Measurements from ENCODE around the gene UBAP2.

UBAP2 gene

DNA sequence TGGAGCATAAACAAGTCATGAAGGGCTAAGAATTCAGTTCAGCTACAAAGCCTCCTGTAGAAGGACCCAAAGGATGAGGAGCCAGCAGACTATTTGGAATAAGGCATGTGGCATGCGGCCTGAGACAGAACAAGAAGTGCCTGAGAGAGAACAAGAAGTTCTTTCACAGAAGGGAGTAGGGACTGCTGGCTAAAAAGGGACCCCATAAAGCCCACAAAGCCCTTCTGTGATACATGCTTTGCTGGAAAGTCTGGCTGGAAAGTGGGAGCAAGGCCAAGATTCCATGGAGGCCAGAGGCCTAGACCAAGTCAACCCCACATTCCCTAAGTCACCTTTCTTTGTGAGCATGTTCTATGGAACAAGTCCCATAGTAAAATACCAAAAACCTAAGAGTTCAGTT, 35.9 kb upstream of the UBAP2 start:
- H3K9me3 ChIP-seq: no peaks in the 10 kb centered on the region
- H3K4me1 ChIP-seq: peaks cover 0 to 40% (median 26%) of the 10 kb centered on the region in 4 donors
- peaks cover 23 to 32% (median 30%) of the 10 kb centered on the region in 3 donors for H3K36me3 ChIP-seq
- H3K27me3 ChIP-seq: no peaks in the 10 kb centered on the region
- peak in 1 of 2 donors; percentile 67 for DNase-seq
- intact Hi-C loops (cut with DNase I; ENCODE audit: low total_unique reads): no loop called here
- TF ChIP-seq, protein P1, sequence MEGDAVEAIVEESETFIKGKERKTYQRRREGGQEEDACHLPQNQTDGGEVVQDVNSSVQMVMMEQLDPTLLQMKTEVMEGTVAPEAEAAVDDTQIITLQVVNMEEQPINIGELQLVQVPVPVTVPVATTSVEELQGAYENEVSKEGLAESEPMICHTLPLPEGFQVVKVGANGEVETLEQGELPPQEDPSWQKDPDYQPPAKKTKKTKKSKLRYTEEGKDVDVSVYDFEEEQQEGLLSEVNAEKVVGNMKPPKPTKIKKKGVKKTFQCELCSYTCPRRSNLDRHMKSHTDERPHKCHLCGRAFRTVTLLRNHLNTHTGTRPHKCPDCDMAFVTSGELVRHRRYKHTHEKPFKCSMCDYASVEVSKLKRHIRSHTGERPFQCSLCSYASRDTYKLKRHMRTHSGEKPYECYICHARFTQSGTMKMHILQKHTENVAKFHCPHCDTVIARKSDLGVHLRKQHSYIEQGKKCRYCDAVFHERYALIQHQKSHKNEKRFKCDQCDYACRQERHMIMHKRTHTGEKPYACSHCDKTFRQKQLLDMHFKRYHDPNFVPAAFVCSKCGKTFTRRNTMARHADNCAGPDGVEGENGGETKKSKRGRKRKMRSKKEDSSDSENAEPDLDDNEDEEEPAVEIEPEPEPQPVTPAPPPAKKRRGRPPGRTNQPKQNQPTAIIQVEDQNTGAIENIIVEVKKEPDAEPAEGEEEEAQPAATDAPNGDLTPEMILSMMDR (IDR thresholded peaks at IDR 0.05): no peak
- no peak overlapping the region for H3K4me3 ChIP-seq
- H3K27ac ChIP-seq: peak overlapping the region; percentile 70 to 71

DNA sequence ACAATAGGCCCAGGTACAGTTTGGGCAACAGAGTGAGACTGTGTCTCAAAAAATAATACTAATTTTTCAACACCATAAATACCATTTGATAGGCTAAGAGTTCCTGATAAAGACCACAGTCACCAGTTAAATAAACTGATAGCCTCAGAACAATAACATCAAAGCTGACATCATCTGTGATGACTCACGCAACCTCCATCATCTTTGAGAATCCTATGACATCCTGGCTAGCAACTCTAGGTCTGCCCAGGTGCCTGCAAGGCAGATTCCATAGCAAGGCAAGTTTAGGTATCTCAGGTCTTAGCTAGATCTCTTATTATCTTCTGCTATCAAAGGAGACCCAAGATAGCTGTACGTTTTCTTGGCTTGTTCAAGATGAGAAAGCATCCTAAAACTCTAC, 30.5 kb upstream of the UBAP2 start:
- intact Hi-C loops (cut with DNase I; ENCODE audit: low total_unique reads): loop anchor here (10.0 kb wide), 1 partner anchor 154 kb away; no protein-coding TSS in a partner anchor
- no peaks in the 10 kb centered on the region for H3K27me3 ChIP-seq

DNA sequence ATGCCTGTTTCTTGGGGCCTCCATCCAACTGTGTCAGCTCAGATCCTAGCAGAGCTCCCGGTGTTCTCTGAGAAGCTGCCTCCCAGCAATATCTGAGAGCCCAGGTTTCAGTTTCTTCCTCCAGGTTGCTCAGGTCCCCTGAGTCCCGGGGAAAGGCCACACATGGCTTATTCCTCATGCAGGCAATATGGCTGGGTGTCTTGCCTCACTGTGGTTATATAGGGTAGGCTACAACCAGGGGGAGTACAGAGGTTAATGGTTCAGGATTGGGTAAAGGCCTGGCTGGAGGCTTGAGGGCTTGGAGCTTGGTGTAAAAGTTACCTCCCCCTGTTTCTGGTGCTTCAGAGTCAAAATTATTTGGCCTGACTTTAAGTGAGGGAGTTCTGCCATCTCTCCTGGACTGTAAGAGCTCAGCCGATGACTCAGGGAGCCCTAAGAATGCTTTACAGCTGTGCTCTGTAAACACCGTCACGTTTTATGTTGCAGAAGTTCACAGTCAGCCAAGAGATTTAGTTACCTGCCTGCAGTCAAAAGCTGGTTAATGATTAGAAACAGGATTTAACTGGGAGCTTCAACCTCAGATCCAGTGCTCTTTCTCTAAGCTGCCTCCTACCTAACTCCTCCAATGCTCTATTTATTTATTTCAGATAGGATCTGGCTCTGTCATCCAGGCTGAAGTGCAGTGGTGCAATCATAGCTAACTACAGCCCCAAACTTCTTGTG, 24.3 kb upstream of the UBAP2 start:
- DNase-seq: no peak
- TF ChIP-seq, protein P1 (IDR thresholded peaks at IDR 0.05): no peak
- H3K27ac ChIP-seq: no peak overlapping the region

More for the DNA sequence above, 30.5 kb upstream of the UBAP2 start:
- H3K27ac ChIP-seq: no peak overlapping the region
- H3K4me1 ChIP-seq: peaks cover 0 to 11% (median 5%) of the 10 kb centered on the region in 4 donors
- DNase-seq: no peak
- no peaks in the 10 kb centered on the region for H3K9me3 ChIP-seq
- no peak overlapping the region for H3K4me3 ChIP-seq
- no peaks in the 10 kb centered on the region for H3K36me3 ChIP-seq
- TF ChIP-seq, protein P1 (IDR thresholded peaks at IDR 0.05): no peak

DNA sequence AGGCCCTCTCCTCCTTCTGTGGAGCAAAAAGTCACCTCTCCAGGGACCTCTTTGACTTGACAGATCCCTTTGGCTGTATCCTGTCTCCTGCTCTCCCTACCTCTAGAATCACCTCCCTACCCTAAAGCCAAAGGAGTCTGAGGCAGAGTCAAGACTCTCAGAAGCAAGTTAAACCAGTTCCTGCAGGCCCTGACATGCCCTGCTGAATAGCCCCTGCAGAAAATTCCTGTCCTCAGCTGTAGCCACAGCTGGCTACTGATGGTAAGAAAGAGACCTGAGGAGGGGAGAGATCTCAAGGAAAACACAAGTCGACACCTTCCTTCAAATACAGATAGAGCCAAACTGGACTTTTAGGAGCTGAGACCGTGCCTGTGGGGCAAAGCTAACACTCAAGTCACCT, 23.7 kb upstream of the UBAP2 start:
- intact Hi-C loops (cut with DNase I; ENCODE audit: low total_unique reads): loop anchor here (10.0 kb wide), 1 partner anchor 148 kb away; no protein-coding TSS in a partner anchor
- H3K4me1 ChIP-seq: peaks cover 0 to 20% (median 0%) of the 10 kb centered on the region in 4 donors
- no peaks in the 10 kb centered on the region for H3K27me3 ChIP-seq
- H3K4me3 ChIP-seq: no peak overlapping the region
- H3K36me3 ChIP-seq: no peaks in the 10 kb centered on the region
- DNase-seq: no peak
- H3K27ac ChIP-seq: no peak overlapping the region
- TF ChIP-seq, protein P1 (IDR thresholded peaks at IDR 0.05): no peak
- no peaks in the 10 kb centered on the region for H3K9me3 ChIP-seq

More for the DNA sequence above, 24.3 kb upstream of the UBAP2 start:
- Histone ChIP-seq H3K9me3 (no peaks in the 10 kb centered on the region), H3K36me3 (no peaks in the 10 kb centered on the region), H3K4me1 (peaks cover 0 to 20% (median 0%) of the 10 kb centered on the region in 4 donors), H3K4me3 (no peak overlapping the region), H3K27me3 (no peaks in the 10 kb centered on the region)
- intact Hi-C loops (cut with DNase I; ENCODE audit: low total_unique reads): loop anchor here (10.0 kb wide), 1 partner anchor 148 kb away; no protein-coding TSS in a partner anchor

DNA sequence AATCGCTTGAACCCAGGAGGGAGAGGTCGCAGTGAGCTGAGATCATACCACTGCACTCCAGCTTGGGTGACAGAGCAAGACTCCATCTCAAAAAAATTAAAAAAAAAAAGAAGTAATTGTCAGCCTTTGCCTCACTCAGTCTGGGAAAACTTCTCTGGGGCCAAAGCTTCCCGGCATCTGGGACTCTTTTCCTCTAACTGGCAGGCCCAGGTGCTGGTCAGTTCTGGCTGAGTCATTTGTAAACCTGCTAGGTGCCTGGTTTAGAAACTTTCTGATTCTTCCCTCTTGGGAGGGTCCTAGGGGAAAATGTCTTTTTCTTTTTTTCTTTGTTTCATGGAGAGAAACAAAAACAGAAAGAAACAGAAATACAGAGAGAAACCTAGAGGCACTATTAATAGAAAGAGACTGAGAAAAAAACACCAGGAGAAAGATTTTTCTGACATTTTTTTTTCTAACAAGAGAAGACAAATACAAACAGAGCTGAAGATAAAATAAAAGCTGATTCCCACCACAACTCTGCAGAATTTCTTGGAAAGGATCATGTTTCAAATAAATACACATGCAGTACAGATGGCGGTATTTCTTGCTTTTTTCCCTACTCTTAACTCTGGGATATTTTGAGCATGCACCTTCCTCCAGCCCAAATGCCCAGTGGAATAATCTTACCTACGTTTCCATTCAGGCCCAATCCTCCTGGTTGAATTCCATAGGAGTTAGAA, 22.1 kb upstream of the UBAP2 start:
- TF ChIP-seq, protein P1 (IDR thresholded peaks at IDR 0.05): no peak
- Histone ChIP-seq H3K27ac (no peak overlapping the region), H3K27me3 (no peaks in the 10 kb centered on the region), H3K4me3 (no peak overlapping the region), H3K4me1 (peaks cover 0 to 20% (median 0%) of the 10 kb centered on the region in 4 donors), H3K9me3 (no peaks in the 10 kb centered on the region), H3K36me3 (no peaks in the 10 kb centered on the region)
- intact Hi-C loops (cut with DNase I; ENCODE audit: low total_unique reads): loop anchor here (10.0 kb wide), 1 partner anchor 146 kb away; no protein-coding TSS in a partner anchor
- no peak for DNase-seq

Data from tibial artery (tissue), 4 donors.